SK-N-SH treated with all-trans-retinoic acid at 6 μM for 48 hours (cell line): ENCODE data around the gene SCYGR6.

Experiments used
- ARNTL ChIP-seq: fragments of 450-650 bp; formaldehyde crosslinking; IDR thresholded peaks from 2 replicates; pipeline ENCODE4 v1.5.0; 2020; ENCODE audit warnings: low read depth, mild to moderate bottlenecking, moderate library complexity, borderline replicate concordance
- BACH2 ChIP-seq: fragments of 250-450 bp; sonication (Bioruptor Pico); IDR thresholded peaks from 2 replicates; pipeline ENCODE4 v1.9.0; 2021; ENCODE audit warnings: mild to moderate bottlenecking, borderline replicate concordance
- ESRRG ChIP-seq: fragments of 250-450 bp; sonication (Bioruptor Pico); IDR thresholded peaks from 2 replicates; pipeline ENCODE4 v1.6.1; 2021; ENCODE audit warnings: mild to moderate bottlenecking
- RARB ChIP-seq: fragments of 250-450 bp; sonication (Bioruptor Pico); IDR thresholded peaks from 2 replicates; pipeline ENCODE4 v1.8.0; 2021; ENCODE audit warnings: mild to moderate bottlenecking, moderate library complexity
- TF ChIP-seq, protein P1 (sequence below): fragments of 250-450 bp; sonication (Bioruptor Pico); IDR thresholded peaks from 2 replicates; pipeline ENCODE4 v1.5.1; 2020; ENCODE audit warnings: low read depth, mild to moderate bottlenecking, moderate library complexity

DNA sequence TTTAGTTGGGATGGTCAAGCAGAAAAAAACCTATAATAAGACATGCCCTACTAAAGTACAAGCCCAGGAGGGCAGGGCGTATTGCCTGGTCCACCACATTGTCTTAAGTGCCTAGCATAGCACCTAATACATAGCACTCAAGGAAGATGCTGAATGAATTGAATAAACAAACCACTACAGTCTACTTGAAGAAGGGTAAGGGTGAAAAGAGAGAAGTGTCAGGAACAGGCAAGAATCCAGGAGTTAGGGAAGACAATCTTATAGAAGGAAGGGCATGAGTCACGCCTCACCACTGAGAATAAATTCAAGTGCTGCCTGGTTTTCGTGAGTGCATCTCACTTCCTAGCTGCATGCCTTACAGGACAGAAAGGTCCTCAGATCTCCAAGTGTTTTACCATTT is 20.6 kb downstream of the SCYGR6 start:
- TF ChIP-seq ESRRG (CRISPR knock-in tag) = no peak
- TF ChIP-seq, protein P1, sequence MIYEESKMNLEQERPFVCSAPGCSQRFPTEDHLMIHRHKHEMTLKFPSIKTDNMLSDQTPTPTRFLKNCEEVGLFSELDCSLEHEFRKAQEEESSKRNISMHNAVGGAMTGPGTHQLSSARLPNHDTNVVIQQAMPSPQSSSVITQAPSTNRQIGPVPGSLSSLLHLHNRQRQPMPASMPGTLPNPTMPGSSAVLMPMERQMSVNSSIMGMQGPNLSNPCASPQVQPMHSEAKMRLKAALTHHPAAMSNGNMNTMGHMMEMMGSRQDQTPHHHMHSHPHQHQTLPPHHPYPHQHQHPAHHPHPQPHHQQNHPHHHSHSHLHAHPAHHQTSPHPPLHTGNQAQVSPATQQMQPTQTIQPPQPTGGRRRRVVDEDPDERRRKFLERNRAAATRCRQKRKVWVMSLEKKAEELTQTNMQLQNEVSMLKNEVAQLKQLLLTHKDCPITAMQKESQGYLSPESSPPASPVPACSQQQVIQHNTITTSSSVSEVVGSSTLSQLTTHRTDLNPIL = no peak
- TF ChIP-seq RARB (CRISPR knock-in tag) = no peak
- TF ChIP-seq BACH2 = no peak
- no peak for TF ChIP-seq ARNTL (CRISPR knock-in tag)
